ENCODE data around the gene POLR2C. TPM values are rescaled to one million over a fixed set of nuclear protein-coding genes. Genes with fewer than 3 reads are reported as not detected.

Gene POLR2C
- total and polyA plus RNA-seq, 10 of the 15 experiments (the other 5 are each of a cell fraction or from before 2014, with no cell fraction given): 26.9 to 93.0 (median 57.8) TPM

GRCh38 chr16:57413733-57414132, 48.7 kb upstream of the POLR2C start (continued):
- TF ChIP-seq CEBPZ (IDR thresholded peaks at IDR 0.05; ENCODE audit: low read depth, low read length) (no peak), RAD21 (IDR thresholded peaks at IDR 0.05; ENCODE audit: insufficient read depth, low read depth, low read length) (no peak), MYC (IDR thresholded peaks at IDR 0.05; ENCODE audit: insufficient read depth, insufficient read length, insufficient replicate concordance, low read length, severe bottlenecking) (no peak)

- H3K79me2 ChIP-seq (ENCODE audit: control insufficient read depth, insufficient read depth, low read length): no peaks in the 10 kb centered on the region
- intact Hi-C loops (cut with micrococcal nuclease; ENCODE audit: unreplicated experiment) (loop anchor here (2.0 kb wide), 2 partner anchors 75 to 171 kb away; partner anchors contain the start of gene ARL2BP), in situ Hi-C loops (cut with MboI) (loop anchor here (5.0 kb wide), 2 partner anchors 101 to 114 kb away; no protein-coding TSS in a partner anchor)
- no peaks in the 10 kb centered on the region for H3K36me3 ChIP-seq (ENCODE audit: control insufficient read depth in 2 of 2, insufficient read depth in 2 of 2, low read length in 1 of 2)
- H3K4me3 ChIP-seq: no peak overlapping the region
- H3K4me2 ChIP-seq (ENCODE audit: control insufficient read depth, insufficient read depth): no peak overlapping the region
- H3K27me3 ChIP-seq (replicated peaks in 1 of 2; ENCODE audit: control insufficient read depth in 2 of 2, insufficient read depth in 2 of 2, low read length in 1 of 2): no peaks in the 10 kb centered on the region
- ATAC-seq (peak; percentile 4), DNase-seq (ENCODE audit: low read depth, low spot score) (no peak), FAIRE-seq (no peak)
- no peak for TF ChIP-seq JUND (IDR thresholded peaks at IDR 0.05; ENCODE audit: low read depth, low read length)
- TF ChIP-seq SREBF1 (IDR thresholded peaks at IDR 0.05; ENCODE audit: low read length): no peak
- no TSS peak for BruUV-seq (replicated peaks)
- CTCF ChIA-PET: interaction anchor here (0.7 to 14.6 kb wide), 34 partner anchors 10 to 320 kb away, joined by 3 to 632 read pairs (median 6); partner anchors contain the start of genes ADGRG5, ARL2BP, CIAPIN1 and COQ9
- H3K9ac ChIP-seq (ENCODE audit: control insufficient read depth, insufficient read depth, low read length): no peak overlapping the region
- H2AFZ ChIP-seq (ENCODE audit: control insufficient read depth, low read depth, low read length): peak overlapping the region; percentile 90; the same call in 1 of the 2 replicates
- POLR2A ChIA-PET: interaction anchor here (0.6 to 3.7 kb wide), 6 partner anchors 38 to 114 kb away, joined by 3 to 65 read pairs (median 4); partner anchors contain the start of genes CCL22 and CX3CL1
- no peaks in the 10 kb centered on the region for H4K20me1 ChIP-seq (ENCODE audit: control insufficient read depth, insufficient read depth)
- WGBS (ENCODE audit: insufficient coverage, insufficient replicate concordance, low lambda C conversion rate, missing lambda C conversion rate): 63% methylated on average over 11 of the region's 16 CpGs
- no peak overlapping the region for H3K27ac ChIP-seq (ENCODE audit: control insufficient read depth, insufficient read depth)
- SMC1A ChIA-PET (ENCODE audit: uncharacterized antibody, unreplicated experiment): interaction anchor here (0.7 to 5.8 kb wide), 19 partner anchors 11 to 113 kb away, joined by 3 to 283 read pairs (median 5); partner anchors contain the start of genes CCL17 and CX3CL1
- no peaks in the 10 kb centered on the region for H3K9me3 ChIP-seq (replicated peaks; ENCODE audit: control insufficient read depth, insufficient read depth, low read length)
- H3K4me1 ChIP-seq (ENCODE audit: control insufficient read depth, insufficient read depth, low read length): peaks cover 45% of the 10 kb centered on the region
- RAD21 ChIA-PET (ENCODE audit: unreplicated experiment): interaction anchor here (0.6 to 7.5 kb wide), 27 partner anchors 10 to 324 kb away, joined by 3 to 293 read pairs (median 4); partner anchors contain the start of genes CCL22, CIAPIN1, COQ9 and CPNE2
Measured at GRCh38 chr16:57416084-57416483, 46.4 kb upstream of the POLR2C start.
